Measurements from ENCODE around the gene IVNS1ABP.

The IVNS1ABP gene

DNA sequence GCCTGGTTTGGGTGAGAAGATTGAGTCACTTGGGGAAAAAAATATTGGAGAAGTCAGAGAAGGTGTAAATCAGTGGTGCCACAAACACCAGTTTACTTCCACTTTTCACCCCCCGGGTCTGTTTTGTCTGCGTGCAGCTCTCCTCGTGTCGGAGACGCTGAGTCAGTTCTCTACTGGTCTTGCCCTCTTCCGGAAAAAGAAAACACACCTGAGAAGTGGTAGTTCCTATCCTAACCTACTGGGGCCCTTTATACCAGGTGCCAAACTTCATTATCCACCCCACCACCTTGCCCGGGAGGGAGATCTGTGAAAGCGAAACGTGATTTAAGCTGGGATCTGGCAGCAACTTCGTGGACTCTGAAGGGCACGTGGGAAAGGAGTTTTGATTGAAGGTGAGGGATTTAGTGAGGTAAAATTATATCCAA lies 855 bp upstream of the IVNS1ABP start:
- Histone ChIP-seq H3K36me3 (peaks cover 8% of the 10 kb centered on the region; the same call in 1 of the 2 replicates), H3K4me1 (peaks cover 33% of the 10 kb centered on the region), H3K27ac (peak overlapping the region; percentile 94), H3K9me3 (peaks cover 17% of the 10 kb centered on the region), H3K27me3 (no peaks in the 10 kb centered on the region), H3K4me3 (peak overlapping the region; percentile 91), H4K20me1 (peaks cover 39% of the 10 kb centered on the region), H3K4me2 (peak overlapping the region; percentile 89), H3K9ac (peak overlapping the region; percentile 86)
- no peak for TF ChIP-seq Cebpa-rat (IDR thresholded peaks at IDR 0.05)

- TF ChIP-seq Cebpa-rat (IDR thresholded peaks at IDR 0.05): no peak
- H3K27me3 ChIP-seq: no peaks in the 10 kb centered on the region
Observed at GRCh38 chr1:185316163-185317033, 645 bp downstream of the IVNS1ABP start.

DNA sequence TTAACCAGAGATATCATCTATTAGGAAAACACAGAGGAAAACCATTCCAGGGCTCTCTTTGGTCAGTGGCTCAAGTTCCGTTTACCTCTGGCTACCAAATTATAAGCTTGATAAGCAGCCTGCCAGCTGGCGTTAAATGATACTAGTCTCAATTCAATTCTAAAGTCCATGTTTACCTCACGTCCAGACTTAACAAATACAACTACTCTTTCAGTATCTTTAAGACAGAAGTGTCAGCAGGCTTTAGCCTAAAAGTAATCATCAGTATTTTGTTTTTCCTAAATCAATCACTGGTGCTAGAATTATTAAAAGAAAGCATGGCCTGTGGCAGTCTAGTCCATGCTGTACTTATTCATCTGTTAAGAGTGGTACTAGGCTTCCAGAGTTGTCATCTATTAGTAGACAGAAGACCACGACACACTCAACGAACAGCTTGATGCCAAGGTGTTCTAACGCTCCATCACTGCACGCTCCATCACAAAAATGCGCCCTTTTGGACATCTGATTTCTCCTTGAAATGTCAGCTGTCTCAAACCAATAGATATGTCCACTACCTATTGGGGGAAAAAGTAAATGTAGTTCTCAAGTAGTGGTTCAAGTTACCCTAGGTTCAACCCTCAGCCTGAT lies 1.5 kb downstream of the IVNS1ABP start:
- H3K9me3 ChIP-seq: peaks cover 2% of the 10 kb centered on the region; the same call in 1 of the 2 replicates
- H3K36me3 ChIP-seq: peaks cover 17% of the 10 kb centered on the region
- no peaks in the 10 kb centered on the region for H3K27me3 ChIP-seq
- H3K9ac ChIP-seq: peak overlapping the region; percentile 99
- no peak for TF ChIP-seq Cebpa-rat (IDR thresholded peaks at IDR 0.05)
- peak overlapping the region; percentile 96 for H3K4me2 ChIP-seq
- H3K4me1 ChIP-seq: peaks cover 42% of the 10 kb centered on the region
- peaks cover 62% of the 10 kb centered on the region for H4K20me1 ChIP-seq
- H3K4me3 ChIP-seq: peak overlapping the region; percentile 91
- peak overlapping the region; percentile 97 for H3K27ac ChIP-seq

More at GRCh38 chr1:185316163-185317033, 645 bp downstream of the IVNS1ABP start:
- Histone ChIP-seq H3K4me2 (peak overlapping the region; percentile 96), H3K27ac (peak overlapping the region; percentile 97), H3K4me3 (peak overlapping the region; percentile 91), H3K9ac (peak overlapping the region; percentile 99), H3K4me1 (peaks cover 42% of the 10 kb centered on the region), H3K9me3 (peaks cover 10% of the 10 kb centered on the region), H4K20me1 (peaks cover 54% of the 10 kb centered on the region), H3K36me3 (peaks cover 15% of the 10 kb centered on the region)

DNA sequence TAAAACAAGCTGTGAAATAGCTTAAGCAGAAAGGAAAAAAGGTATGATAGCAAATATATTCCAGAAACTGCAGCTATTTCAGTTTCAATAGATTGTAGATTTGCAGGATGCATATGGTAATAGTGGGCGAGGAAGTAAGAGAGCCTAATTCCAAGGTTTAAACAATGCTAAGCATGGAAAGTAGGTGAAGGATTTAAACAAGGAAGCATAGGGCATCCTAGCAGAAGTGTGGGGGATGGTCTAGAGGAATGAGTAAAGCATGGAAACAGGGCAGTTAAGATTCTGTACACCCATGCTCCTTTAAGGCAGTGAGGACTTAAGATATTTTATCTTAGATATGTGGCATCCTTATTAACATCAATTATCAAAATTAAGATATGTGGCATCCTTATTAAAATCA lies 2.6 kb downstream of the IVNS1ABP start:
- peak overlapping the region; percentile 91 for H3K4me3 ChIP-seq
- H3K4me1 ChIP-seq: peaks cover 42% of the 10 kb centered on the region
- peak overlapping the region; percentile 96 for H3K4me2 ChIP-seq
- peaks cover 27% of the 10 kb centered on the region for H3K36me3 ChIP-seq
- H3K9me3 ChIP-seq: no peaks in the 10 kb centered on the region
- H4K20me1 ChIP-seq: peaks cover 74% of the 10 kb centered on the region
- TF ChIP-seq Cebpa-rat (IDR thresholded peaks at IDR 0.05): no peak
- peak overlapping the region; percentile 99; the same call in 1 of the 2 replicates for H3K9ac ChIP-seq
- H3K27ac ChIP-seq: no peak overlapping the region
- H3K27me3 ChIP-seq: no peaks in the 10 kb centered on the region

DNA sequence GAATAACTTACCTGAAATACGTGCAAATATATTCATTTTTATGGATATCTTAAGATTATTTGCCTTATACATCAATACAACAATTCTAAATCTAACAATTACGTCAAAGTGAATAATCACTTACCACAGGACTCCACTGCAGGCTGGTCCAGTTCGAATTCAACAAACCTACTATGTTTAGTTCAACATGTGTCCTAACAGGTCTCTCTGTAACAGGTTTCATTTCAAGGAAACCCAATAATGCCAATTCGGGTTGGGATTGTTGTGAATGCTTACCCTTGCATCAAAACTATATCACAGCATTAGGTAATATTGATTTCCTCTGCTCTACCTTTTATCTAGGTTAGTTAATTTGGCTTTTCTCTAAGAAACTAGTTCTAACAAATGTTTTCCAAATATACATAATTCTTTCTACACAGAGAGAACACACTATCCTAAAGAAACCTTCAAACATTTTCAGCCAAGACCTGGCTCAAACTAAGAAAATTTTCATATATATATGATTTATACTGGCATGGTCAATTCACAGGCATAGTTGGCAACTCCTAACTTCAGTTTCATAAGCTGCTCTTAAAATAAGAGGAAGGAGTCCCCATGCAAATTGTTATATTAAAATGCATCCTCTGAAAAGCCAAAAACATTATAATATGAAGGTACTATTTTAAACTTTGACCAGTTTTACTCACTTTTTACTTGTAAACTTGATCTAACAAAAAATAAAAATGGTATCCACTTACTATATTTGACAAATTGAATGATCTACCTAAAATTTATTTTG lies 4.5 kb downstream of the IVNS1ABP start:
- peaks cover 92% of the 10 kb centered on the region for H4K20me1 ChIP-seq
- peaks cover 34% of the 10 kb centered on the region for H3K4me1 ChIP-seq
- H3K27me3 ChIP-seq: no peaks in the 10 kb centered on the region
- H3K9ac ChIP-seq: no peak overlapping the region
- H3K4me3 ChIP-seq: no peak overlapping the region
- H3K4me2 ChIP-seq: peak overlapping the region; percentile 96; the same call in 1 of the 2 replicates
- H3K9me3 ChIP-seq: no peaks in the 10 kb centered on the region
- peaks cover 46% of the 10 kb centered on the region for H3K36me3 ChIP-seq
- H3K27ac ChIP-seq: no peak overlapping the region
- TF ChIP-seq Cebpa-rat (IDR thresholded peaks at IDR 0.05): no peak

- no peaks in the 10 kb centered on the region for H3K9me3 ChIP-seq
- H3K4me3 ChIP-seq: no peak overlapping the region
- H4K20me1 ChIP-seq: peaks cover 100% of the 10 kb centered on the region
- no peaks in the 10 kb centered on the region for H3K27me3 ChIP-seq
- no peak overlapping the region for H3K27ac ChIP-seq
- H3K9ac ChIP-seq: no peak overlapping the region
- no peak for TF ChIP-seq Cebpa-rat (IDR thresholded peaks at IDR 0.05)
- H3K36me3 ChIP-seq: peaks cover 54% of the 10 kb centered on the region
- H3K4me1 ChIP-seq: peaks cover 34% of the 10 kb centered on the region
- H3K4me2 ChIP-seq: no peak overlapping the region
Observed at GRCh38 chr1:185311589-185312225, 5.3 kb downstream of the IVNS1ABP start.

GRCh38 chr1:185309566-185309965 lies 7.5 kb downstream of the IVNS1ABP start:
- TF ChIP-seq Cebpa-rat (IDR thresholded peaks at IDR 0.05): no peak
- Histone ChIP-seq H3K4me2 (no peak overlapping the region), H3K4me1 (peaks cover 26% of the 10 kb centered on the region), H4K20me1 (peaks cover 96% of the 10 kb centered on the region), H3K4me3 (no peak overlapping the region), H3K36me3 (peaks cover 76% of the 10 kb centered on the region), H3K9ac (no peak overlapping the region), H3K27ac (no peak overlapping the region), H3K27me3 (no peaks in the 10 kb centered on the region), H3K9me3 (no peaks in the 10 kb centered on the region)

GRCh38 chr1:185308126-185308525 lies 8.9 kb downstream of the IVNS1ABP start:
- H3K9ac ChIP-seq: no peak overlapping the region
- TF ChIP-seq Cebpa-rat (IDR thresholded peaks at IDR 0.05): no peak
- H3K4me1 ChIP-seq: peaks cover 11% of the 10 kb centered on the region
- H4K20me1 ChIP-seq: peaks cover 82% of the 10 kb centered on the region
- no peak overlapping the region for H3K27ac ChIP-seq
- peaks cover 90% of the 10 kb centered on the region for H3K36me3 ChIP-seq
- no peak overlapping the region for H3K4me2 ChIP-seq
- no peaks in the 10 kb centered on the region for H3K27me3 ChIP-seq
- no peaks in the 10 kb centered on the region for H3K9me3 ChIP-seq
- no peak overlapping the region for H3K4me3 ChIP-seq

DNA sequence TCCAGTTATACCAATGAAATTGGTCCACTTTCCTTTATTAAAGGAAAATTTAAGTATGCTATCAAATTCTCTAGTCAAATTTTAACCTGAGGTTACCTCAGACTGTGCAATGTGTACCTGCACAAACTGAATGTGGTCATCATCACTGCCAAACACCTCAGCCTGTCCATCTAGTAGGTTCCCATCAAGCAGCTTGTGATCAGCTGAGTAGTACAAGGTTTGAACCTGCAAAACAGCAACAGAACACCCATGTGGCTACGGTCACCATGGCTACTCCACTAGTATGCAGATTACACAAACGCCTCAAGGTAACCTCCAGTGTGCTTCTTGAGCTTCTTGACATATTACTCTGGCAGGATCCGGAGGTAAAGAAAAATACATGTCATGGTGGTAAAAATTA lies 11.6 kb downstream of the IVNS1ABP start:
- no peaks in the 10 kb centered on the region for H3K27me3 ChIP-seq
- no peak overlapping the region for H3K9ac ChIP-seq
- H3K36me3 ChIP-seq: peaks cover 98% of the 10 kb centered on the region
- no peaks in the 10 kb centered on the region for H3K4me1 ChIP-seq
- H4K20me1 ChIP-seq: peaks cover 59% of the 10 kb centered on the region
- TF ChIP-seq Cebpa-rat (IDR thresholded peaks at IDR 0.05): no peak
- no peaks in the 10 kb centered on the region for H3K9me3 ChIP-seq
- no peak overlapping the region for H3K27ac ChIP-seq
- no peak overlapping the region for H3K4me2 ChIP-seq
- no peak overlapping the region for H3K4me3 ChIP-seq

Measured in BLaER1 (cell line).